ENCODE measurements around the gene PIP5K1B. TPM values are rescaled to one million over a fixed set of nuclear protein-coding genes. Genes with fewer than 3 reads are reported as not detected.
"Not testable (repeated sequence)": the region's sequence is repeated elsewhere in the genome, so short reads cannot be mapped to it uniquely, and the experiment has no call there.

Gene PIP5K1B
- total and polyA plus RNA-seq, 2 donors: 0.94 to 1.2 TPM

DNA sequence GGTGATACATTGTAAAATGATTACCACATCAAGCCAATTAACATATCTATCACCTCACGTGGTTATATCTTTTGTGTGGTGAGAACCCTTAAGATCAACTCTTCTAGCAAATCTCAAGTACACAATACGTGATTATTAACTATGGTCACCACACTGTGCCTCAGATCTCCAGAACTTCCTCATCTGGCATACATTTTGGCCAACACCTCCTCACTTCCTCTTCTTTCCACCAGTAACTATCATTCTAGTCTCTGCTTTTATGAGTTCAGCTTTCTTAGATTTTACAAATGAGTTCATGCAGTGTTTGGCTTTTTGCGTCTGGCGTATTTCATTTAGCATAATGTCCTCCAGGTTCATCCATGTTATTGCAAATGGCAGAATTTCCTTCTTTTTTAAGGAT, 273.0 kb downstream of the PIP5K1B start:
- Histone ChIP-seq H3K36me3 (ENCODE audit: control insufficient read depth in 2 of 2, insufficient read depth in 2 of 2, low read length in 1 of 2) (no peaks in the 10 kb centered on the region), H3K27me3 (ENCODE audit: control insufficient read depth in 2 of 2, insufficient read depth in 1 of 2, low read length in 1 of 2) (no peaks in the 10 kb centered on the region), H3K27ac (ENCODE audit: low read depth in 1 of 2, low read length in 1 of 2) (no peak overlapping the region), H3K9me3 (ENCODE audit: control insufficient read depth in 2 of 2, insufficient read depth in 1 of 2, low read length in 1 of 2) (no peaks in the 10 kb centered on the region), H3K4me1 (ENCODE audit: control insufficient read depth in 2 of 2, insufficient read depth in 2 of 2, low read length in 2 of 2) (peaks cover 0 to 3% of the 10 kb centered on the region in 2 donors), H3K4me3 (ENCODE audit: low read length in 2 of 2) (no peak overlapping the region)
- WGBS: 76% methylated on average over 4 of the region's 4 CpGs
- no peak for DNase-seq (ENCODE audit: low read depth in 6 of 9, low spot score in 9 of 9)

DNA sequence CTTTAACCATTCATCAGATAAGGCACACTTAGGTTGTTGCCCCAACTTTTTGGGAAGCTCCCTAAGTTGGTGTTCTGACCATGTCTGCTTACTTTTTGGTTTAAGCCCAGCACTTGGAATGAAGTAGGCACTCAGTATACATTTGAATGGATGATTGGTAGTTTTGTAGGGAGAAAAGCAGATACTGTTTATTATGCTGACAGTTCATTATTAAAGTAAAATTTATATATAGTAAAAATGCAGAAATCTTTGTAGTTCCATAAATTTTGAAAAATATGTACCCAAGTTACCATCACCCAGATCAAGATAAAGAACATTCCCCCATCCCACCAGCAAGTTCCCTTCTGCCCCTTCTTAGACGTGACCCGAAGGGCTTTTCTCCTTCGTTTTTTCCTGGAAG, 273.5 kb downstream of the PIP5K1B start:
- H3K27me3 ChIP-seq (ENCODE audit: control insufficient read depth in 2 of 2, insufficient read depth in 1 of 2, low read length in 1 of 2): no peaks in the 10 kb centered on the region
- no peaks in the 10 kb centered on the region for H3K9me3 ChIP-seq (ENCODE audit: control insufficient read depth in 2 of 2, insufficient read depth in 1 of 2, low read length in 1 of 2)
- H3K27ac ChIP-seq (ENCODE audit: low read depth in 1 of 2, low read length in 1 of 2): no peak overlapping the region
- no peak for DNase-seq (ENCODE audit: low read depth in 6 of 9, low spot score in 9 of 9)
- H3K4me3 ChIP-seq (ENCODE audit: low read length in 2 of 2): no peak overlapping the region
- H3K4me1 ChIP-seq (ENCODE audit: control insufficient read depth in 2 of 2, insufficient read depth in 2 of 2, low read length in 2 of 2): peaks cover 0 to 3% of the 10 kb centered on the region in 2 donors
- WGBS: 96% methylated on average over 3 of the region's 3 CpGs
- H3K36me3 ChIP-seq (ENCODE audit: control insufficient read depth in 2 of 2, insufficient read depth in 2 of 2, low read length in 1 of 2): no peaks in the 10 kb centered on the region

DNA sequence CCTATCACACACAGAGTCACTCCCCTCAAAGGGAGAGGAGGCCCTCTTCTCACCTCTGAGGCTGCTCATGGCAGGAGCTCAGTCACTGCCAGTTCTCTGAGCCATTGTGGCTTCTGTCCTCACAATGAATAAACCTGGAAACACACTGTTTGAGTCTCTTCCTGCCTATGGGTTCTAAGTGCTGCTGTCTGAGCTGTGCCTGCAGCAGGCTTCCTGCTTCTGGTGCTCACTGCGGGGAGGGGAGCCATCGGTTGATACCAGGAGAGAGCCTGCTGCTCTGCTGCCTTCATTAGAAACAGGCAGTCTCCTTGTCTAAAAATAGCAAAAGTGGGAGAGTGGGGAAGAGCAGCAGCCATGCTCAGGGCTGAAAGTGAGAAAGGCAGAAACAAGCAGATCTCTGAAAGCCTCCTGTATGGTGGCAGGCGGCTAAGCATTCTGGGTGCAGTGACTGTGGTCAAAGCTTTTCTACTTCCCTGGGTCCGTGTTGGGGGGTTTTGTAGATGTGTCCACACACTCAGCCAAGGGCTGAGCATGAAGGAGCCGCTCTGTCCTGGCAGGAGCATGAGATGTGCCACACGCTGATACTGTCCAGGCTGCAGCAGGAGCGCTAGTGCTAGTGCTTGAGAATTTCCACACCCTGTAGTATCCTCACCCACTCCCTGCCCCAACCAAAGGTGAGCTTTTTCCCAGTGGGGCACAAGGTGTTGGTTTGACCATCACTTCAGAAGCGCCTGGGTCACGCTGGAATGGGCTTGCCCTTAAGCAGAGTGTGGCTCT, 274.7 kb downstream of the PIP5K1B start:
- Histone ChIP-seq H3K9me3 (ENCODE audit: control insufficient read depth in 2 of 2, insufficient read depth in 1 of 2, low read length in 1 of 2) (no peaks in the 10 kb centered on the region), H3K4me1 (ENCODE audit: control insufficient read depth in 2 of 2, insufficient read depth in 2 of 2, low read length in 2 of 2) (peaks cover 0 to 3% of the 10 kb centered on the region in 2 donors), H3K36me3 (ENCODE audit: control insufficient read depth in 2 of 2, insufficient read depth in 2 of 2, low read length in 1 of 2) (no peaks in the 10 kb centered on the region), H3K27me3 (ENCODE audit: control insufficient read depth in 2 of 2, insufficient read depth in 1 of 2, low read length in 1 of 2) (no peaks in the 10 kb centered on the region), H3K27ac (ENCODE audit: low read depth in 1 of 2, low read length in 1 of 2) (no peak overlapping the region), H3K4me3 (ENCODE audit: low read length in 2 of 2) (no peak overlapping the region)
- WGBS: 73% methylated on average over 9 of the region's 9 CpGs
- DNase-seq (ENCODE audit: low read depth in 6 of 9, low spot score in 9 of 9): peak in 1 of 9 donors; percentile 12

DNA sequence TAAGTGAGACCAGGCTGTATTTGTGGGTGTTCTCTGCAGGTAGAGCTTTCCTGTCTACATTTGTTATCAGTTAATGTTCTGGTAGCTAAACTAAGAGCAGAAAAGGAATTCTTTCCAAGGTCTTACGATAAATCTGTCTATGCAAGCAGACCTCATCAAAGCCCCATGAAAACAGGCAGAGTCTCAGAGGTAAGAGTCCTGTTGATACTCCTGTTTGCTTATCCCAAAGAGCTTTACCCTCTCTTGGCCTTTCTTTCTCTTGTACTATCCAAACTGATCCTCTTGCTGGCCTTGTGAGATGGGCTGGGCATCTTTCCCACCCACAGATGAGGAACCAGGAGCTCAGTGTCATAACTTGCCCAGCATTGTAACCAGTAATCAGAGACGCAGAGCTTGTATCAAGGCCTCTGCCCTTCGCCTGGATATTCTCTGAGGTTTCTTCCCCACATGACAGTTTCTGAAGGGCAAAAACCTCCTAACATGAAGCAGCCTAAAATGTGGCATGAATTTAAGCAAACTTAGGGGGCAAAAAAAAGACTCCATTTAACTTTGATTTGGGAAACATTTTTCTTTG, 275.4 kb downstream of the PIP5K1B start:
- no peak overlapping the region for H3K27ac ChIP-seq (ENCODE audit: low read depth in 1 of 2, low read length in 1 of 2)
- no peak for DNase-seq (ENCODE audit: low read depth in 6 of 9, low spot score in 9 of 9)
- no peak overlapping the region for H3K4me3 ChIP-seq (ENCODE audit: low read length in 2 of 2)
- peaks cover 0 to 3% of the 10 kb centered on the region in 2 donors for H3K4me1 ChIP-seq (ENCODE audit: control insufficient read depth in 2 of 2, insufficient read depth in 2 of 2, low read length in 2 of 2)
- no peaks in the 10 kb centered on the region for H3K9me3 ChIP-seq (ENCODE audit: control insufficient read depth in 2 of 2, insufficient read depth in 1 of 2, low read length in 1 of 2)
- no peaks in the 10 kb centered on the region for H3K36me3 ChIP-seq (ENCODE audit: control insufficient read depth in 2 of 2, insufficient read depth in 2 of 2, low read length in 1 of 2)
- WGBS: 89% methylated on average over 3 of the region's 3 CpGs
- H3K27me3 ChIP-seq (ENCODE audit: control insufficient read depth in 2 of 2, insufficient read depth in 1 of 2, low read length in 1 of 2): no peaks in the 10 kb centered on the region

DNA sequence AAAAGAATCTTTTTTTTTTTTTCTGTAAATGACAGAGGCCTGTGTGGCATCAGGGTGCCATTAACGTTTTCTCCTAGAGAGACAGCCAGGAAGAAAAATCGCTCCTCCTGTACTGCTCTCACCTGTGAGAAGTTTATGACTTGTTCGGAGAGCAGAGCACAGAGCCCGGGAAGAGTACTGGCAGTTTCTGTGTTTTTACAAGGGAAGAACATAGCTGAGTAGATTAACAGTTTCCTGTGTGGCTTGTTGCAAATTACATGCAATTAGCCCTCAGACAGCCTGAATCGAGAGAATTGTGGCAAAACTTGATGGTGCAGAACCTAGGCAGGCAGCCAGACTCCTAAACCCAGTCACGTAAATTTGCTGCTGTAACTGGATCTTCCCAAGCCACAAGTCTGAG, 276.7 kb downstream of the PIP5K1B start:
- Histone ChIP-seq H3K27me3 (ENCODE audit: control insufficient read depth in 2 of 2, insufficient read depth in 1 of 2, low read length in 1 of 2) (no peaks in the 10 kb centered on the region), H3K9me3 (ENCODE audit: control insufficient read depth in 2 of 2, insufficient read depth in 1 of 2, low read length in 1 of 2) (no peaks in the 10 kb centered on the region), H3K4me1 (ENCODE audit: control insufficient read depth in 2 of 2, insufficient read depth in 2 of 2, low read length in 2 of 2) (peaks cover 0 to 3% of the 10 kb centered on the region in 2 donors), H3K36me3 (ENCODE audit: control insufficient read depth in 2 of 2, insufficient read depth in 2 of 2, low read length in 1 of 2) (no peaks in the 10 kb centered on the region), H3K27ac (ENCODE audit: low read depth in 1 of 2, low read length in 1 of 2) (no peak overlapping the region), H3K4me3 (ENCODE audit: low read length in 2 of 2) (no peak overlapping the region)
- DNase-seq (ENCODE audit: low read depth in 6 of 9, low spot score in 9 of 9): no peak
- WGBS: 8% methylated on average over 6 of the region's 6 CpGs

DNA sequence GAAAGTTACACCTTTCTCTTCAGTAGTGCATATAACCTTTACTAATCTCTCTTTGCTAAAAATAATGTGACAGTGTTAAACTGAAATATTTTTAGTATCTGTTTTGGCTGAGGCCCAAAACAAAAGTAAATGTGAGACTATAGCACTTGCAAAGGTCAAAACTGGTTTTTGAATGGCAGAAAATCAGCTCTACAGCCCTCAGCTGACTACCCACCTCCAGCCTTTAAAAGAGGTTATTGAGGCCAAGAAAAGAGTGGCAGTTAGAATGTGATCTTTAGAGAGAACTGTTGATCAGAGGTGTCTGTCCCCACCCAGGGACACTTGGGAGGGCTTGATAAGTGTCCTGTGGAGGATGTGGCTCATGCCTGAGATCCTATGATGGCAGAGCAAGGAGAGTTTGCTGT, 278.0 kb downstream of the PIP5K1B start:
- Histone ChIP-seq H3K9me3 (ENCODE audit: control insufficient read depth in 2 of 2, insufficient read depth in 1 of 2, low read length in 1 of 2) (no peaks in the 10 kb centered on the region), H3K27me3 (ENCODE audit: control insufficient read depth in 2 of 2, insufficient read depth in 1 of 2, low read length in 1 of 2) (no peaks in the 10 kb centered on the region), H3K4me1 (ENCODE audit: control insufficient read depth in 2 of 2, insufficient read depth in 2 of 2, low read length in 2 of 2) (peaks cover 0 to 3% of the 10 kb centered on the region in 2 donors), H3K36me3 (ENCODE audit: control insufficient read depth in 2 of 2, insufficient read depth in 2 of 2, low read length in 1 of 2) (no peaks in the 10 kb centered on the region), H3K4me3 (ENCODE audit: low read length in 2 of 2) (no peak overlapping the region), H3K27ac (ENCODE audit: low read depth in 1 of 2, low read length in 1 of 2) (no peak overlapping the region)
- no peak for DNase-seq (ENCODE audit: low read depth in 6 of 9, low spot score in 9 of 9)

DNA sequence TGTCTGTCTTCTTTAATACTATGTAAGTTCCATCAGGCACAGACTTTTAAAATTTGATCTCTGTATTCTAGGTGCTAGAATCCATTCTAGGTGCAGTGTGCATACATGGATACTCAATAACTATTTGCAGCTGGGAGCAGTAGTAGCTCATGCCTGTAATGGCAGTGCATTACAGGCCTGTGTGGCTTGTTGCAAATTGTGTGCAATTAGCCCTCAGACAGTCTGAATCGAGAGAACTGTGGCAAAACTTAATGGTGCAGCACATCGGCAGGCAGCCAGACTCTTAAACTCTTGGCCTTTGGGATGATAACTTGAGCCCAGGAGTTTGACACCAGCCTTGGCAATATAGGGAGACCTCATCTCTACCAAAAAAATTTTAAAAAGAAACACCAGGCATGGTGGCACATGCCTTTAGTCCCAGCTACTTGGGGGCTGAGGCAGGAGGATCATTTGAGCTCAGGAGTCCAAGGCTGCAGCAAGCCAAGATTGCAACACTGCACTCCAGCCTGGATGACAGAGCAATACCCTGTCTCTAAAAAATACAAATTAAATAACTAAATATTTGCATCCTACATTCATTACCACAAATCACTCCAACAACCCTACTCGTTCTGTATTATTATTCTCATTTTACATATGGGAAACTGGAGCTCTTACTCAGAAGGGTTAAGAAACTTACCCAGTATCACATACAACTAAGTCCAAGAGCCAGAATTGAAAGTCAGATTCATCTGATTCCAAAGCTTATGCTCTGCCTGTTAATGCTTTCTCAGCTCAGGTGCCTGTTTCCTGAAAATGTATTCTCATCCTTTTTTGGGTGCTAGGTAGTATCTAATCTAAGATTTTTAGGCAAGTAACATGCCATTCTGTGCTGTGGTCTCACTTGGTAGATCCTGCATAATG, 278.7 kb downstream of the PIP5K1B start:
- Histone ChIP-seq H3K4me1 (ENCODE audit: control insufficient read depth in 2 of 2, insufficient read depth in 2 of 2, low read length in 2 of 2) (peaks cover 0 to 3% of the 10 kb centered on the region in 2 donors), H3K27me3 (ENCODE audit: control insufficient read depth in 2 of 2, insufficient read depth in 1 of 2, low read length in 1 of 2) (no peaks in the 10 kb centered on the region), H3K27ac (ENCODE audit: low read depth in 1 of 2, low read length in 1 of 2) (no peak overlapping the region), H3K4me3 (ENCODE audit: low read length in 2 of 2) (no peak overlapping the region), H3K36me3 (ENCODE audit: control insufficient read depth in 2 of 2, insufficient read depth in 2 of 2, low read length in 1 of 2) (no peaks in the 10 kb centered on the region), H3K9me3 (ENCODE audit: control insufficient read depth in 2 of 2, insufficient read depth in 1 of 2, low read length in 1 of 2) (no peaks in the 10 kb centered on the region)
- no peak for DNase-seq (ENCODE audit: low read depth in 6 of 9, low spot score in 9 of 9)
- 84% methylated on average over 3 of the region's 3 CpGs for WGBS

DNA sequence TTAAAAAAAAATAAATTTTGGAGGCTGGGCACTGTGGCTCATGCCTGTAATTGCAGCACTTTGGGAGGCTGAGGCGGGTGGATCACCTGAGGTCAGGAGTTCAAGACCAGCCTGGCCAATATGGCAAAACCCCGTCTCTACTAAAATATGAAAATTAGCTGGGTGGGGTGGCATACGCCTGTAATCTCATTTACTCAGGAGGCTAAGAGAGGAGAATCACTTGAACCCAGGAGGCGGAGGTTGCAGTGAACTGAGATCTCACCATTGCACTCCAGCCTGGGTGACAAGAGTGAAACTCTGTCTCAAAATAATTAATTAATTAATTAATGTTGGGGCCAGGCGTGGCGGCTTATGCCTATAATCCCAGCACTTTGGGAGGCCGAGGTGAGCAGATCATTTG, 281.9 kb downstream of the PIP5K1B start:
- not testable (repeated sequence) for H3K27ac ChIP-seq (ENCODE audit: low read depth in 1 of 2, low read length in 1 of 2); H3K36me3 ChIP-seq (ENCODE audit: control insufficient read depth in 2 of 2, insufficient read depth in 2 of 2, low read length in 1 of 2); H3K4me3 ChIP-seq (ENCODE audit: low read length in 2 of 2); H3K9me3 ChIP-seq (ENCODE audit: control insufficient read depth in 2 of 2, insufficient read depth in 1 of 2, low read length in 1 of 2); DNase-seq (ENCODE audit: low read depth in 6 of 9, low spot score in 9 of 9); H3K4me1 ChIP-seq (ENCODE audit: control insufficient read depth in 2 of 2, insufficient read depth in 2 of 2, low read length in 2 of 2); H3K27me3 ChIP-seq (ENCODE audit: control insufficient read depth in 2 of 2, insufficient read depth in 1 of 2, low read length in 1 of 2)
- 99% methylated on average over 7 of the region's 7 CpGs for WGBS

DNA sequence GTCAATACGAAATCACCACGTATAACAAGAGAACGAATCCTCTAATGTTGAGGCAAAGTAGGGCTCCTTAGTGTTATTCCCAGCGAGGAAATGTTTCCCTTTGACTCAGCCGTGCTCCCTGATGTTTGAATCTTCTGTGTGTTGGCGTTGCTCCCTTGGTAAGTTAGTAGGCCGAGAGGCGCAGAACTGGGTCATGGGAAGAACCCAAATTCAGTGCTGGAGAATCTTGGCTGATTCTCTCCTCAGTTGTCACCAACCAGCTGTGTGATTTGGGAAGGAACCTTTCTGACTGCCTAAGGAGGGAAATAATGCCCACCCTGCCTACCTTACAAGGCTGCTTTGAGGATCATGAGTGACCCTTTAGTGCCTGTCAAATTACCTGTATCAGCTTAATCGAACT, 286.4 kb downstream of the PIP5K1B start:
- no peaks in the 10 kb centered on the region for H3K4me1 ChIP-seq (ENCODE audit: control insufficient read depth in 2 of 2, insufficient read depth in 2 of 2, low read length in 2 of 2)
- H3K27me3 ChIP-seq (ENCODE audit: control insufficient read depth in 2 of 2, insufficient read depth in 1 of 2, low read length in 1 of 2): no peaks in the 10 kb centered on the region
- WGBS: 96% methylated on average over 9 of the region's 9 CpGs
- no peaks in the 10 kb centered on the region for H3K36me3 ChIP-seq (ENCODE audit: control insufficient read depth in 2 of 2, insufficient read depth in 2 of 2, low read length in 1 of 2)
- no peak overlapping the region for H3K27ac ChIP-seq (ENCODE audit: low read depth in 1 of 2, low read length in 1 of 2)
- DNase-seq (ENCODE audit: low read depth in 6 of 9, low spot score in 9 of 9): no peak
- no peaks in the 10 kb centered on the region for H3K9me3 ChIP-seq (ENCODE audit: control insufficient read depth in 2 of 2, insufficient read depth in 1 of 2, low read length in 1 of 2)
- H3K4me3 ChIP-seq (ENCODE audit: low read length in 2 of 2): no peak overlapping the region

All from thymus (tissue), 11 donors.